ENCODE measurements around the gene COL15A1.
"Not testable (repeated sequence)": the region's sequence is repeated elsewhere in the genome, so short reads cannot be mapped to it uniquely, and the experiment has no call there.

COL15A1 gene

GRCh38 chr9:98943682-98944056, at the start of gene COL15A1:
Gene COL15A1 (plus strand): TSS chr9:98943907. CDS start chr9:98944062, 155 bp downstream.
- H3K4me3 ChIP-seq, result no peak within 1 kb of the TSS
- H3K4me1 ChIP-seq, result no peaks in the 10 kb centered on the region
- peak; percentile 3 to 26 for DNase-seq (ENCODE audit: low spot score in 2 of 2)
- peaks cover 70% of the 10 kb centered on the region for H3K27me3 ChIP-seq (ENCODE audit: low read depth)
- H3K9me3 ChIP-seq, result no peaks in the 10 kb centered on the region
- no peaks in the 10 kb centered on the region for H3K36me3 ChIP-seq (replicated peaks)
- in situ Hi-C loops (cut with MboI; ENCODE audit: low sequenced_read_pairs), result no loop called here

- 0 out of 2 replicates have a peak, but pooled peaks cover 4% of the 10 kb centered on the region for H3K9me3 ChIP-seq
- H3K4me3 ChIP-seq, result no peak overlapping the region
- in situ Hi-C loops (cut with MboI; ENCODE audit: low sequenced_read_pairs), result no loop called here
- H3K27me3 ChIP-seq (ENCODE audit: low read depth), result no peaks in the 10 kb centered on the region
- H3K4me1 ChIP-seq, result peaks cover 10% of the 10 kb centered on the region
- no peak for DNase-seq (ENCODE audit: low spot score in 2 of 2)
- no peaks in the 10 kb centered on the region for H3K36me3 ChIP-seq (replicated peaks)
Measured at GRCh38 chr9:98894171-98894570, 49.5 kb upstream of the COL15A1 start.

GRCh38 chr9:98894761-98895160, 48.9 kb upstream of the COL15A1 start:
- no peak overlapping the region for H3K4me3 ChIP-seq
- in situ Hi-C loops (cut with MboI; ENCODE audit: low sequenced_read_pairs), result no loop called here
- H3K4me1 ChIP-seq, result peaks cover 10% of the 10 kb centered on the region
- no peaks in the 10 kb centered on the region for H3K36me3 ChIP-seq (replicated peaks)
- DNase-seq (ENCODE audit: low spot score in 2 of 2), result no peak
- 0 out of 2 replicates have a peak, but pooled peaks cover 4% of the 10 kb centered on the region for H3K9me3 ChIP-seq
- no peaks in the 10 kb centered on the region for H3K27me3 ChIP-seq (ENCODE audit: low read depth)

GRCh38 chr9:98896632-98897031, 47.1 kb upstream of the COL15A1 start:
- H3K36me3 ChIP-seq (replicated peaks), result no peaks in the 10 kb centered on the region
- in situ Hi-C loops (cut with MboI; ENCODE audit: low sequenced_read_pairs), result no loop called here
- H3K4me1 ChIP-seq, result peaks cover 10% of the 10 kb centered on the region
- no peak for DNase-seq (ENCODE audit: low spot score in 2 of 2)
- no peak overlapping the region for H3K4me3 ChIP-seq
- H3K9me3 ChIP-seq, result 0 out of 2 replicates have a peak, but pooled peaks cover 4% of the 10 kb centered on the region
- no peaks in the 10 kb centered on the region for H3K27me3 ChIP-seq (ENCODE audit: low read depth)

- H3K4me3 ChIP-seq, result no peak overlapping the region
- H3K27me3 ChIP-seq (ENCODE audit: low read depth), result no peaks in the 10 kb centered on the region
- no peak for DNase-seq (ENCODE audit: low spot score in 2 of 2)
- H3K9me3 ChIP-seq, result 0 out of 2 replicates have a peak, but pooled peaks cover 4% of the 10 kb centered on the region
- peaks cover 10% of the 10 kb centered on the region for H3K4me1 ChIP-seq
- in situ Hi-C loops (cut with MboI; ENCODE audit: low sequenced_read_pairs), result no loop called here
- no peaks in the 10 kb centered on the region for H3K36me3 ChIP-seq (replicated peaks)
Measured at GRCh38 chr9:98897745-98898144, 46.0 kb upstream of the COL15A1 start.

- Histone ChIP-seq H3K9me3 (0 out of 2 replicates have a peak, but pooled peaks cover 4% of the 10 kb centered on the region), H3K4me1 (peaks cover 10% of the 10 kb centered on the region), H3K4me3 (no peak overlapping the region), H3K36me3 (replicated peaks) (no peaks in the 10 kb centered on the region), H3K27me3 (ENCODE audit: low read depth) (no peaks in the 10 kb centered on the region)
- DNase-seq (ENCODE audit: low spot score in 2 of 2), result no peak
- in situ Hi-C loops (cut with MboI; ENCODE audit: low sequenced_read_pairs), result no loop called here
Measured at GRCh38 chr9:98899408-98900056, 44.2 kb upstream of the COL15A1 start.

GRCh38 chr9:98900244-98900643, 43.5 kb upstream of the COL15A1 start:
- H3K27me3 ChIP-seq (ENCODE audit: low read depth), result no peaks in the 10 kb centered on the region; the same call in 1 of the 2 replicates
- H3K4me1 ChIP-seq, result peaks cover 3% of the 10 kb centered on the region; the same call in 1 of the 2 replicates
- no peak for DNase-seq (ENCODE audit: low spot score in 2 of 2)
- in situ Hi-C loops (cut with MboI; ENCODE audit: low sequenced_read_pairs), result no loop called here
- H3K36me3 ChIP-seq (replicated peaks), result no peaks in the 10 kb centered on the region
- H3K4me3 ChIP-seq, result no peak overlapping the region
- H3K9me3 ChIP-seq, result 0 out of 2 replicates have a peak, but pooled peaks cover 4% of the 10 kb centered on the region

- DNase-seq (ENCODE audit: low spot score in 2 of 2), result no peak
- H3K27me3 ChIP-seq (ENCODE audit: low read depth), result no peaks in the 10 kb centered on the region; the same call in 1 of the 2 replicates
- no peak overlapping the region for H3K4me3 ChIP-seq
- H3K36me3 ChIP-seq (replicated peaks), result no peaks in the 10 kb centered on the region
- 0 out of 2 replicates have a peak, but pooled peaks cover 4% of the 10 kb centered on the region for H3K9me3 ChIP-seq
- in situ Hi-C loops (cut with MboI; ENCODE audit: low sequenced_read_pairs), result no loop called here
- H3K4me1 ChIP-seq, result no peaks in the 10 kb centered on the region
Measured at GRCh38 chr9:98900725-98901124, 43.0 kb upstream of the COL15A1 start.

GRCh38 chr9:98901843-98902242, 41.9 kb upstream of the COL15A1 start:
- H3K4me3 ChIP-seq; H3K4me1 ChIP-seq; H3K9me3 ChIP-seq; in situ Hi-C loops (cut with MboI; ENCODE audit: low sequenced_read_pairs); DNase-seq (ENCODE audit: low spot score in 2 of 2); H3K36me3 ChIP-seq (replicated peaks); H3K27me3 ChIP-seq (ENCODE audit: low read depth): not testable (repeated sequence)

- DNase-seq (ENCODE audit: low spot score in 2 of 2), result no peak
- Histone ChIP-seq H3K36me3 (replicated peaks) (no peaks in the 10 kb centered on the region), H3K27me3 (ENCODE audit: low read depth) (no peaks in the 10 kb centered on the region; the same call in 1 of the 2 replicates), H3K4me1 (no peaks in the 10 kb centered on the region), H3K4me3 (no peak overlapping the region), H3K9me3 (no peaks in the 10 kb centered on the region)
- in situ Hi-C loops (cut with MboI; ENCODE audit: low sequenced_read_pairs), result no loop called here
Measured at GRCh38 chr9:98902516-98902915, 41.2 kb upstream of the COL15A1 start.

- no peaks in the 10 kb centered on the region; the same call in 1 of the 2 replicates for H3K27me3 ChIP-seq (ENCODE audit: low read depth)
- H3K9me3 ChIP-seq, result no peaks in the 10 kb centered on the region
- in situ Hi-C loops (cut with MboI; ENCODE audit: low sequenced_read_pairs), result no loop called here
- DNase-seq (ENCODE audit: low spot score in 2 of 2), result no peak
- no peak overlapping the region for H3K4me3 ChIP-seq
- H3K36me3 ChIP-seq (replicated peaks), result no peaks in the 10 kb centered on the region
- H3K4me1 ChIP-seq, result no peaks in the 10 kb centered on the region
Measured at GRCh38 chr9:98902925-98903324, 40.8 kb upstream of the COL15A1 start.

GRCh38 chr9:98903961-98904411, 39.7 kb upstream of the COL15A1 start:
- H3K9me3 ChIP-seq, result no peaks in the 10 kb centered on the region
- H3K27me3 ChIP-seq (ENCODE audit: low read depth), result no peaks in the 10 kb centered on the region; the same call in 1 of the 2 replicates
- no peaks in the 10 kb centered on the region for H3K36me3 ChIP-seq (replicated peaks)
- DNase-seq (ENCODE audit: low spot score in 2 of 2), result no peak
- H3K4me1 ChIP-seq, result no peaks in the 10 kb centered on the region
- no peak overlapping the region for H3K4me3 ChIP-seq
- in situ Hi-C loops (cut with MboI; ENCODE audit: low sequenced_read_pairs), result no loop called here

GRCh38 chr9:98905015-98905414, 38.7 kb upstream of the COL15A1 start:
- Histone ChIP-seq H3K9me3 (no peaks in the 10 kb centered on the region), H3K4me1 (no peaks in the 10 kb centered on the region), H3K27me3 (ENCODE audit: low read depth) (no peaks in the 10 kb centered on the region; the same call in 1 of the 2 replicates), H3K36me3 (replicated peaks) (no peaks in the 10 kb centered on the region), H3K4me3 (no peak overlapping the region)
- in situ Hi-C loops (cut with MboI; ENCODE audit: low sequenced_read_pairs), result no loop called here
- no peak for DNase-seq (ENCODE audit: low spot score in 2 of 2)

- in situ Hi-C loops (cut with MboI; ENCODE audit: low sequenced_read_pairs), result no loop called here
- no peak for DNase-seq (ENCODE audit: low spot score in 2 of 2)
- Histone ChIP-seq H3K36me3 (replicated peaks) (no peaks in the 10 kb centered on the region), H3K4me3 (no peak overlapping the region), H3K4me1 (no peaks in the 10 kb centered on the region; the same call in 1 of the 2 replicates), H3K27me3 (ENCODE audit: low read depth) (no peaks in the 10 kb centered on the region; the same call in 1 of the 2 replicates), H3K9me3 (no peaks in the 10 kb centered on the region)
Measured at GRCh38 chr9:98906273-98907040, 37.2 kb upstream of the COL15A1 start.
